Spleen (tissue), 11 donors: ENCODE measurements around the gene RASAL3. TPM values are rescaled to one million over a fixed set of nuclear protein-coding genes. Genes with fewer than 3 reads are reported as not detected.

ENCODE experiments used
- DNase-seq: peaks from one replicate; pipeline ENCODE4 v3.0.0-alpha.2; 2020
- H3K27ac ChIP-seq, 8 donors: fragments of 200-600 bp; sonication (generic) in 7 of 8; 1 replicate in 4 of 8; 2 replicates in 4 of 8; pipeline versions ENCODE4 v1.5.0 to v1.8.0; 2016 to 2021; ENCODE audit warnings: inconsistent platforms in 4 of 8, mild to moderate bottlenecking in 4 of 8, moderate library complexity in 1 of 8
- H3K27me3 ChIP-seq, 7 donors: fragments of 200-600 bp; sonication (generic) in 6 of 7; replicated peaks in 1 of 7; 1 replicate in 4 of 7; 2 replicates in 3 of 7; pipeline versions ENCODE4 v1.5.0 to v1.8.0; 2016 to 2021; ENCODE audit warnings: inconsistent platforms in 3 of 7, mild to moderate bottlenecking in 1 of 7
- H3K36me3 ChIP-seq, 6 donors: fragments of 200-600 bp; sonication (generic) in 5 of 6; 1 replicate in 4 of 6; 2 replicates in 2 of 6; pipeline versions ENCODE4 v1.5.0 to v1.8.0; 2016 to 2021; ENCODE audit warnings: inconsistent platforms in 2 of 6
- H3K4me1 ChIP-seq, 6 donors: fragments of 200-600 bp; sonication (generic) in 5 of 6; 1 replicate in 3 of 6; 2 replicates in 3 of 6; pipeline versions ENCODE4 v1.5.0 to v1.8.0; 2016 to 2021; ENCODE audit warnings: inconsistent platforms in 3 of 6
- H3K4me3 ChIP-seq, 8 donors: fragments of 200-600 bp; sonication (generic) in 7 of 8; 1 replicate in 4 of 8; 2 replicates in 4 of 8; pipeline versions ENCODE4 v1.5.0 to v1.8.0; 2016 to 2021; ENCODE audit warnings: inconsistent platforms in 4 of 8, mild to moderate bottlenecking in 4 of 8, moderate library complexity in 2 of 8
- H3K9me3 ChIP-seq, 8 donors: fragments of 200-600 bp; sonication (generic) in 7 of 8; 1 replicate in 4 of 8; 2 replicates in 4 of 8; pipeline versions ENCODE4 v1.5.0 to v1.8.0; 2016 to 2021; ENCODE audit warnings: inconsistent platforms in 4 of 8
- CTCF ChIP-seq, 11 experiments: fragments of 200-600 bp in 7 of 11; fragments of 450-650 bp in 4 of 11; sonication (generic) in 4 of 11; IDR thresholded peaks in 8 of 11; conservative IDR thresholded peaks in 3 of 11; 1 replicate in 7 of 11; 2 replicates in 4 of 11; pipeline versions ENCODE4 v1.4.0 to v1.8.0; 2016 to 2021; ENCODE audit warnings: antibody characterized with exemption in 11 of 11, inconsistent platforms in 4 of 11, mild to moderate bottlenecking in 1 of 11
- POLR2A ChIP-seq, 3 donors: fragments of 450-650 bp; IDR thresholded peaks; one replicate each; pipeline ENCODE4 v1.5.1; 2017; ENCODE audit warnings: antibody characterized with exemption in 3 of 3, mild to moderate bottlenecking in 1 of 3
- POLR2AphosphoS5 ChIP-seq, 3 donors: sonication (generic); formaldehyde crosslinking; IDR thresholded peaks; one replicate each; pipeline ENCODE4 v1.5.1; 2017; ENCODE audit warnings: antibody characterized with exemption in 3 of 3
- WGBS, 5 donors: extraction: QIAGEN DNeasy Blood & Tissue Kit in 3 of 5; methylation state at CpG; one replicate each; pipeline versions ENCODE4 v1.1.5 to v1.1.7; 2013 to 2018; 5-methylcytosine and 5-hydroxymethylcytosine counted together
- intact Hi-C: fragments of 100-400 bp; cut with DNase I; formaldehyde crosslinking; loops from one replicate; pipeline ENCODE4 v1.15.0; 2023; ENCODE audit warnings: low total_unique reads
- polyA plus RNA-seq, 3 donors: library from polyadenylated mRNA; stranded (reverse); fragments of 200-250 nt; gene quantifications; one replicate each; pipeline ENCODE4 v1.2.1, GENCODE V29; 2013
- total RNA-seq, 7 donors: library from RNA; depleted of rRNA in 3 of 7; stranded (reverse); fragments of >200 nt in 3 of 7; fragmentation: NEBNext Ultra II Directional in 4 of 7; extraction: Animal tissue kit (Norgen Biotek cat#: 25700) in 4 of 7; gene quantifications; one replicate each; pipeline versions ENCODE4 v1.1.0 to v1.2.1, GENCODE V29; 2016 to 2021
- donor health status: healthy with polysubstance abuse.
- donor health status: DM: no; HTN: no; CAD: no; lungs with moderate emphysema.
- donor health status: DM: no; HTN: no; CAD: no.
- donor health status: Bipolar disorder and iron deficiency.
- donor health status: healthy.
- donor health status: DM: no; HTN: no; CAD: no.
- donor health status: DM: yes; HTN: yes; CAD: no.

Gene RASAL3
- total and polyA plus RNA-seq, 10 donors = 31.7 to 79.1 (median 62.2) TPM

DNA sequence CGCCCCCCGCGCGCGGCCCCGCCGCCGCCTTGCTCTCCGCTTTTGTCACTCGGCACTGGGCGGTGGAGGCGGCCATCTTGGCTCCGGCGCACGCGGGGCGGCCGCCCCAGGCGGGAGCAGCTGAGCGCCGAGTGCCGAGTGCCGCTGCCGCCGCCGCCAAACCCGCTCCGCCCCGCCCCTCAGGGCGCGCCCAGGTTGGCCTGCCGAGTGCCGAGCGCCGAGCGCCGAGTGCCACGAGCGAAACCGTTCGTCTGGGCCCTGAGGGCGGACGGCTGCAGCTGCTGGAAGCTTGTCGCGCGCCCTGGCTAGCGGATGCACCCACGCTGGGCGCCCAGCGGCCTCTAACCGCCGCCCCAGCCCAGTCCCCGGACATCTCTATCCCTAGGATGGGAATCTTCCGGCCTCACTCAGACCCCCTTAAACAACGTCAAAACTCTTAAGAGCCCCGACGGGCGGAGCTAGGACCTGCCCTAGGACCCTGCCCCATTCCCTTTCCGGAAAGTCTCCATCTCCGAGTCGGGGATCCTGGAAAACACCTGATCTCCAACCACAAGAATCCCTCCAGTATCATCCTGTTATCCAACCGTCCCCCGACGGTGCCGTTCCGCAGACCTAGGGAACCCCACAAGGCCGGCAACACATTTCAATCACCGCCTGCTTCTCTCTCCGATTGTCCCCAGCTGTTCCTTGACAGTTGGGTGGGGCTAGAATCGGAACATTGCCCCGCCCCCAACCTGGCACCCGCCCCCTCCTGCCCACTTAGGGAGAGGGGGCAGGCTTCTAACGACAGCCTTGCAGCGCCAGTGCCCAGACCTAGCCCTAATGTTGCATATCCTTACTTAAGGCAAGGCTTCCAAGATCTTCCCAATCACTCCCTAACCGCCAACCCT, 31.5 kb downstream of the RASAL3 start:
- 0 to 1% (median 1%) methylated on average over 20 to 75 of the region's 75 CpGs for WGBS, 5 donors
- peak; percentile 99 for DNase-seq
- peaks cover 22 to 54% (median 44%) of the 10 kb centered on the region in 6 donors for H3K4me1 ChIP-seq
- peak overlapping the region; percentile 73 to 94 (median 91) for H3K27ac ChIP-seq
- peak overlapping the region; percentile 64 to 96 (median 77) for H3K4me3 ChIP-seq
- intact Hi-C loops = no loop called here
- H3K27me3 ChIP-seq = no peaks in the 10 kb centered on the region
- TF ChIP-seq CTCF (IDR thresholded peaks at IDR 0.05 in 8 of 11, conservative IDR thresholded peaks at IDR 0.05 in 3 of 11) (peak in 2 of 11 experiments; percentile 8 to 17), POLR2AphosphoS5 (IDR thresholded peaks at IDR 0.05) (peak; percentile 76 to 88 (median 79)), POLR2A (IDR thresholded peaks at IDR 0.05) (peak in 1 of 3 donors; percentile 90)
- no peaks in the 10 kb centered on the region for H3K9me3 ChIP-seq
- peaks cover 0 to 35% (median 14%) of the 10 kb centered on the region in 6 donors for H3K36me3 ChIP-seq

GRCh38 chr19:15432018-15432494, 32.3 kb downstream of the RASAL3 start:
- TF ChIP-seq POLR2AphosphoS5 (IDR thresholded peaks at IDR 0.05) (no peak), CTCF (IDR thresholded peaks at IDR 0.05 in 8 of 11, conservative IDR thresholded peaks at IDR 0.05 in 3 of 11) (no peak), POLR2A (IDR thresholded peaks at IDR 0.05) (no peak)
- peaks cover 22 to 62% (median 47%) of the 10 kb centered on the region in 6 donors for H3K4me1 ChIP-seq
- intact Hi-C loops = no loop called here
- no peaks in the 10 kb centered on the region for H3K27me3 ChIP-seq
- peak; percentile 84 for DNase-seq
- peak overlapping the region; percentile 63 to 96 (median 78) for H3K4me3 ChIP-seq
- H3K36me3 ChIP-seq = peaks cover 0 to 43% (median 22%) of the 10 kb centered on the region in 6 donors
- peak overlapping the region in 5 of 8 donors; percentile 58 to 94 (median 75) for H3K27ac ChIP-seq
- 0 to 2% (median 1%) methylated on average over 22 to 44 of the region's 44 CpGs for WGBS, 5 donors
- H3K9me3 ChIP-seq = no peaks in the 10 kb centered on the region

- WGBS, 5 donors = 27 to 34% (median 28%) methylated on average over 7 of the region's 7 CpGs
- Histone ChIP-seq H3K4me3 (peak overlapping the region; percentile 63 to 96 (median 78)), H3K36me3 (peaks cover 3 to 45% (median 27%) of the 10 kb centered on the region in 6 donors), H3K4me1 (peaks cover 22 to 63% (median 49%) of the 10 kb centered on the region in 6 donors), H3K27me3 (no peaks in the 10 kb centered on the region), H3K27ac (peak overlapping the region in 5 of 8 donors; percentile 58 to 94 (median 75)), H3K9me3 (no peaks in the 10 kb centered on the region)
- intact Hi-C loops = no loop called here
- no peak for TF ChIP-seq POLR2A (IDR thresholded peaks at IDR 0.05)
- TF ChIP-seq POLR2AphosphoS5 (IDR thresholded peaks at IDR 0.05) = no peak
- TF ChIP-seq CTCF (IDR thresholded peaks at IDR 0.05 in 8 of 11, conservative IDR thresholded peaks at IDR 0.05 in 3 of 11) = no peak
- DNase-seq = peak; percentile 67
Measured at GRCh38 chr19:15431396-15432017, 32.8 kb downstream of the RASAL3 start.
